ENCODE measurements around the gene MALT1.

Gene MALT1

GRCh38 chr18:58631301-58631700 is 40.0 kb upstream of the MALT1 start:
- no peak overlapping the region for H4K12ac ChIP-seq (ENCODE audit: low read depth, low read length)
- no peak overlapping the region for H3K4me2 ChIP-seq (ENCODE audit: low read length)
- H3K36me3 ChIP-seq (ENCODE audit: control insufficient read depth in 1 of 2, insufficient read depth in 2 of 2, low read length in 2 of 2), result no peaks in the 10 kb centered on the region
- H3K9ac ChIP-seq (ENCODE audit: low read length), result no peak overlapping the region
- peak overlapping the region; percentile 60 for H2BK12ac ChIP-seq (ENCODE audit: low read length)
- H4K8ac ChIP-seq (ENCODE audit: low read depth, low read length), result no peak overlapping the region
- H2BK5ac ChIP-seq (ENCODE audit: low read depth, low read length, poor library complexity), result no peak overlapping the region
- H3K27ac ChIP-seq (ENCODE audit: low read depth, low read length), result no peak overlapping the region
- WGBS (ENCODE audit: extremely low coverage, insufficient coverage, insufficient read length), result no CpG with 5 or more reads among the region's 5 CpGs
- peaks cover 0 to 4% of the 10 kb centered on the region in 2 experiments for H3K4me1 ChIP-seq (ENCODE audit: control insufficient read depth in 1 of 2, insufficient read depth in 2 of 2, low read length in 2 of 2)
- no peak overlapping the region for H2BK120ac ChIP-seq (ENCODE audit: insufficient read depth, low read length, poor library complexity)
- no peak overlapping the region for H2AK5ac ChIP-seq (ENCODE audit: low read length)
- H2AFZ ChIP-seq (ENCODE audit: insufficient read depth, low read length, poor library complexity), result no peak overlapping the region
- H3K79me2 ChIP-seq (ENCODE audit: control insufficient read depth, insufficient read depth, low read length, poor library complexity), result no peaks in the 10 kb centered on the region
- no peaks in the 10 kb centered on the region for H3K27me3 ChIP-seq (ENCODE audit: insufficient read depth, low read length)
- no peaks in the 10 kb centered on the region for H3K9me3 ChIP-seq (ENCODE audit: insufficient read depth, low read depth, low read length)
- H3K23ac ChIP-seq (ENCODE audit: low read length), result no peak overlapping the region
- no peak overlapping the region for H3K4ac ChIP-seq (ENCODE audit: low read depth, low read length)
- H3K79me1 ChIP-seq (ENCODE audit: low read length), result peaks cover 6% of the 10 kb centered on the region
- H3K4me3 ChIP-seq (ENCODE audit: low read depth, low read length), result no peak overlapping the region
- no peak for DNase-seq
- H3K14ac ChIP-seq (ENCODE audit: low read length), result no peak overlapping the region
- peak overlapping the region; percentile 51 for H4K91ac ChIP-seq (ENCODE audit: low read depth, low read length)
- H3K18ac ChIP-seq (ENCODE audit: low read length), result no peak overlapping the region

DNA sequence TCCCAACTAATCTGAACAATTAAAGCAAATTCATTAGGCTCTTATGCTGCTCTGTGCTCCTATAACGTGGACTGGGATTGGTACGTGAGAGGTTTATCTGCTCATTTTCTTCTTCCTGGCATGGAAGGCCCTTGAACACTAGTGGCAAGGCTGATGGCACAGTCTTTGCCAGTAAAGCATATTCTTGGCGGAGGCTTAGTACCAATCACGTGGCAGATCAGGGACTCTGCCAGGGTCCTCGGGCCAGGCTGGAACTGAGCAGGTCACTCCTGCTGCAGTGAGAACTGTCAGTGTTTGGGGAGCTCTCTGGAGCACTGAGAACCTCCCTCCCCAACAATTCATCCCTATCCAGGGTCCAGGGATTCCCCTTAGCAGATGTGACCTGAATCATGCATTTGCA is 38.7 kb upstream of the MALT1 start:
- peaks cover 3 to 4% of the 10 kb centered on the region in 2 experiments for H3K4me1 ChIP-seq (ENCODE audit: control insufficient read depth in 1 of 2, insufficient read depth in 2 of 2, low read length in 2 of 2)
- H2BK120ac ChIP-seq (ENCODE audit: insufficient read depth, low read length, poor library complexity), result peak overlapping the region; percentile 88
- no peak overlapping the region for H3K9ac ChIP-seq (ENCODE audit: low read length)
- H3K79me2 ChIP-seq (ENCODE audit: control insufficient read depth, insufficient read depth, low read length, poor library complexity), result no peaks in the 10 kb centered on the region
- H4K8ac ChIP-seq (ENCODE audit: low read depth, low read length), result no peak overlapping the region
- no peak overlapping the region for H3K4ac ChIP-seq (ENCODE audit: low read depth, low read length)
- WGBS (ENCODE audit: extremely low coverage, insufficient coverage, insufficient read length), result no CpG with 5 or more reads among the region's 5 CpGs
- no peak overlapping the region for H4K12ac ChIP-seq (ENCODE audit: low read depth, low read length)
- no peak for DNase-seq
- H3K27ac ChIP-seq (ENCODE audit: low read depth, low read length), result no peak overlapping the region
- H2BK5ac ChIP-seq (ENCODE audit: low read depth, low read length, poor library complexity), result no peak overlapping the region
- no peak overlapping the region for H3K4me3 ChIP-seq (ENCODE audit: low read depth, low read length)
- peak overlapping the region; percentile 88 for H2BK12ac ChIP-seq (ENCODE audit: low read length)
- H2AK5ac ChIP-seq (ENCODE audit: low read length), result peak overlapping the region; percentile 97
- no peaks in the 10 kb centered on the region for H3K36me3 ChIP-seq (ENCODE audit: control insufficient read depth in 1 of 2, insufficient read depth in 2 of 2, low read length in 2 of 2)
- peaks cover 11% of the 10 kb centered on the region for H3K79me1 ChIP-seq (ENCODE audit: low read length)
- peak overlapping the region; percentile 60 for H4K91ac ChIP-seq (ENCODE audit: low read depth, low read length)
- no peaks in the 10 kb centered on the region for H3K9me3 ChIP-seq (ENCODE audit: insufficient read depth, low read depth, low read length)
- no peak overlapping the region for H3K23ac ChIP-seq (ENCODE audit: low read length)
- H3K4me2 ChIP-seq (ENCODE audit: low read length), result no peak overlapping the region
- H2AFZ ChIP-seq (ENCODE audit: insufficient read depth, low read length, poor library complexity), result no peak overlapping the region
- H3K18ac ChIP-seq (ENCODE audit: low read length), result peak overlapping the region; percentile 77
- no peak overlapping the region for H3K14ac ChIP-seq (ENCODE audit: low read length)
- no peaks in the 10 kb centered on the region for H3K27me3 ChIP-seq (ENCODE audit: insufficient read depth, low read length)

GRCh38 chr18:58633874-58634273 is 37.4 kb upstream of the MALT1 start:
- no peak overlapping the region for H3K23ac ChIP-seq (ENCODE audit: low read length)
- H4K91ac ChIP-seq (ENCODE audit: low read depth, low read length), result no peak overlapping the region
- no peak overlapping the region for H2BK12ac ChIP-seq (ENCODE audit: low read length)
- H3K79me1 ChIP-seq (ENCODE audit: low read length), result peaks cover 13% of the 10 kb centered on the region
- no peak overlapping the region for H3K14ac ChIP-seq (ENCODE audit: low read length)
- H3K36me3 ChIP-seq (ENCODE audit: control insufficient read depth in 1 of 2, insufficient read depth in 2 of 2, low read length in 2 of 2), result no peaks in the 10 kb centered on the region
- H4K12ac ChIP-seq (ENCODE audit: low read depth, low read length), result no peak overlapping the region
- H3K27ac ChIP-seq (ENCODE audit: low read depth, low read length), result no peak overlapping the region
- H2BK120ac ChIP-seq (ENCODE audit: insufficient read depth, low read length, poor library complexity), result no peak overlapping the region
- H2BK5ac ChIP-seq (ENCODE audit: low read depth, low read length, poor library complexity), result no peak overlapping the region
- H3K4me2 ChIP-seq (ENCODE audit: low read length), result no peak overlapping the region
- H2AFZ ChIP-seq (ENCODE audit: insufficient read depth, low read length, poor library complexity), result no peak overlapping the region
- H3K9ac ChIP-seq (ENCODE audit: low read length), result no peak overlapping the region
- no peak for DNase-seq
- H3K79me2 ChIP-seq (ENCODE audit: control insufficient read depth, insufficient read depth, low read length, poor library complexity), result no peaks in the 10 kb centered on the region
- H3K4me3 ChIP-seq (ENCODE audit: low read depth, low read length), result no peak overlapping the region
- H3K18ac ChIP-seq (ENCODE audit: low read length), result no peak overlapping the region
- H2AK5ac ChIP-seq (ENCODE audit: low read length), result no peak overlapping the region
- peaks cover 6 to 8% of the 10 kb centered on the region in 2 experiments for H3K4me1 ChIP-seq (ENCODE audit: control insufficient read depth in 1 of 2, insufficient read depth in 2 of 2, low read length in 2 of 2)
- H4K8ac ChIP-seq (ENCODE audit: low read depth, low read length), result no peak overlapping the region
- H3K4ac ChIP-seq (ENCODE audit: low read depth, low read length), result no peak overlapping the region
- H3K27me3 ChIP-seq (ENCODE audit: insufficient read depth, low read length), result no peaks in the 10 kb centered on the region
- H3K9me3 ChIP-seq (ENCODE audit: insufficient read depth, low read depth, low read length), result no peaks in the 10 kb centered on the region

DNA sequence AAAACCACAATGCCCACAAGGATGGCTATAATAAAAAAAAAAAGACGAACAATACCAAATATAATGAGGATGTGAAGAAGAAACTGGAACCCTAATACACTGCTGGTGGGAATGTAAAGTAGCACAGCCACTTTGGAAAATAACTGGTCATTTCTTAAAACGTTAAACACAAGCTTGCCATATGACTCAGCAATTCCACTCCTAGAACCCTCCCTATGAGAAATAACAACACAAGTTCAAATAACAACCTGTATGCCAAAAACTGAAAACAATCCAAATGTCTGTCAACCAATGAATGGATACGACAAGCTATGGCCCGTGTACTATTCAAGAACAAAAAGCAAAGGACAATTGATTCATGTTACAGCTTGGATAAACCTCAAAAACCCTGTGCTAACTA is 35.4 kb upstream of the MALT1 start:
- H3K27me3 ChIP-seq (ENCODE audit: insufficient read depth, low read length), result no peaks in the 10 kb centered on the region
- no peak overlapping the region for H4K8ac ChIP-seq (ENCODE audit: low read depth, low read length)
- H3K79me2 ChIP-seq (ENCODE audit: control insufficient read depth, insufficient read depth, low read length, poor library complexity), result no peaks in the 10 kb centered on the region
- H3K14ac ChIP-seq (ENCODE audit: low read length), result no peak overlapping the region
- H3K23ac ChIP-seq (ENCODE audit: low read length), result no peak overlapping the region
- no peak overlapping the region for H3K9ac ChIP-seq (ENCODE audit: low read length)
- WGBS (ENCODE audit: extremely low coverage, insufficient coverage, insufficient read length), result no CpG with 5 or more reads among the region's 4 CpGs
- no peak overlapping the region for H2BK120ac ChIP-seq (ENCODE audit: insufficient read depth, low read length, poor library complexity)
- no peak overlapping the region for H4K91ac ChIP-seq (ENCODE audit: low read depth, low read length)
- H3K36me3 ChIP-seq (ENCODE audit: control insufficient read depth in 1 of 2, insufficient read depth in 2 of 2, low read length in 2 of 2), result no peaks in the 10 kb centered on the region
- no peaks in the 10 kb centered on the region for H3K9me3 ChIP-seq (ENCODE audit: insufficient read depth, low read depth, low read length)
- no peak overlapping the region for H2BK5ac ChIP-seq (ENCODE audit: low read depth, low read length, poor library complexity)
- H3K79me1 ChIP-seq (ENCODE audit: low read length), result peaks cover 10% of the 10 kb centered on the region
- peaks cover 9 to 13% of the 10 kb centered on the region in 2 experiments for H3K4me1 ChIP-seq (ENCODE audit: control insufficient read depth in 1 of 2, insufficient read depth in 2 of 2, low read length in 2 of 2)
- H3K27ac ChIP-seq (ENCODE audit: low read depth, low read length), result no peak overlapping the region
- no peak overlapping the region for H2AK5ac ChIP-seq (ENCODE audit: low read length)
- H3K4ac ChIP-seq (ENCODE audit: low read depth, low read length), result no peak overlapping the region
- DNase-seq, result no peak
- H3K4me3 ChIP-seq (ENCODE audit: low read depth, low read length), result no peak overlapping the region
- no peak overlapping the region for H2BK12ac ChIP-seq (ENCODE audit: low read length)
- H3K18ac ChIP-seq (ENCODE audit: low read length), result no peak overlapping the region
- H2AFZ ChIP-seq (ENCODE audit: insufficient read depth, low read length, poor library complexity), result no peak overlapping the region
- no peak overlapping the region for H3K4me2 ChIP-seq (ENCODE audit: low read length)
- H4K12ac ChIP-seq (ENCODE audit: low read depth, low read length), result no peak overlapping the region
